ENCODE results near the gene TEX29.
A peak's percentile ranks its signal among the peaks of the same experiment; 100 is the strongest.

Gene TEX29

GRCh38 chr13:111339366-111340143, 19.1 kb downstream of the TEX29 start:
- TF ChIP-seq, protein P1, sequence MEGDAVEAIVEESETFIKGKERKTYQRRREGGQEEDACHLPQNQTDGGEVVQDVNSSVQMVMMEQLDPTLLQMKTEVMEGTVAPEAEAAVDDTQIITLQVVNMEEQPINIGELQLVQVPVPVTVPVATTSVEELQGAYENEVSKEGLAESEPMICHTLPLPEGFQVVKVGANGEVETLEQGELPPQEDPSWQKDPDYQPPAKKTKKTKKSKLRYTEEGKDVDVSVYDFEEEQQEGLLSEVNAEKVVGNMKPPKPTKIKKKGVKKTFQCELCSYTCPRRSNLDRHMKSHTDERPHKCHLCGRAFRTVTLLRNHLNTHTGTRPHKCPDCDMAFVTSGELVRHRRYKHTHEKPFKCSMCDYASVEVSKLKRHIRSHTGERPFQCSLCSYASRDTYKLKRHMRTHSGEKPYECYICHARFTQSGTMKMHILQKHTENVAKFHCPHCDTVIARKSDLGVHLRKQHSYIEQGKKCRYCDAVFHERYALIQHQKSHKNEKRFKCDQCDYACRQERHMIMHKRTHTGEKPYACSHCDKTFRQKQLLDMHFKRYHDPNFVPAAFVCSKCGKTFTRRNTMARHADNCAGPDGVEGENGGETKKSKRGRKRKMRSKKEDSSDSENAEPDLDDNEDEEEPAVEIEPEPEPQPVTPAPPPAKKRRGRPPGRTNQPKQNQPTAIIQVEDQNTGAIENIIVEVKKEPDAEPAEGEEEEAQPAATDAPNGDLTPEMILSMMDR (IDR thresholded peaks at IDR 0.05; ENCODE audit: insufficient read depth, low read depth, low read length, missing control alignments): no peak
- no peak overlapping the region for H3K4me3 ChIP-seq (ENCODE audit: low read length)
- no peak for DNase-seq (ENCODE audit: low read depth)

DNA sequence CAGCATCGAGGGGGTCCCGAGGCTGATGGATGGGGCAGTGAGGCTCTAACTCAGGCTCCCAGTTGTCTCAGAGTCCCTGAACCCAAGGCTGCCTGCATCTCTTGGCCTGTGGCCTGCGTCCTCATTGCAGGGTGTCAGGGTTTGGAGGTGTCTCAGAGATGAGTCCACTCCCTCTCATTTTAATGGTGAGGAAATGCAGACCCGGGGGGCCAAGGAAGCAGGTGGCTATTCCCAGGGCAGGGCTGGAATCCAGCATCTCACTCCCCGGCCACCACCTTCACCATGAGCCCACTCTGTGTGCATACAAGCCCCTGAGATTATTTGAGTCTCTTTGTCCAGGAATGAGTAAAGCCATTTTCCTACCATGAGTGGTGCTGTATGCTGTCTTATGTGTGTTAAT, 21.4 kb downstream of the TEX29 start:
- no peak overlapping the region for H3K4me3 ChIP-seq (ENCODE audit: low read length)
- no peak for DNase-seq (ENCODE audit: low read depth)
- TF ChIP-seq, protein P1 (IDR thresholded peaks at IDR 0.05; ENCODE audit: insufficient read depth, low read depth, low read length, missing control alignments): no peak

DNA sequence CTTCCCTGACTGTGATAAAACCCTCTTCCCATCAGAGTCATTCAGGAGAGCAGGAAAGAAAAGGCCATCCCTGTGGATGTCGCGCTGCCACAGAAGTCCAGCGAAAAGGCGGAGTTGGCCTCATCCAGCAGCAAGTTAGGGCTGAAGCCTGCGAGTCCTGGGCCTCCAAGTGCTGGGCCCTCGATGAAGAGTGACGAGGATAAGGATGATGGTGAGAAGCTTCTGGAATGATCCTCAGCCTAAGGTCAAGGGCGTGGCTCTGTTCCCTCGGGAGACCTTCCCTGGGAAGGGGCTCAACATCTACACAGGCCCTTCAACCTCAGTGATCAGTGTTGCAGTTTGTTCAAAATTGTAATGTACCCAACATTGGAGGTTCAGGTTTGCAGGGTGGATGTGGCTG, 22.3 kb downstream of the TEX29 start:
- H3K4me3 ChIP-seq (ENCODE audit: low read length): no peak overlapping the region
- DNase-seq (ENCODE audit: low read depth): no peak
- TF ChIP-seq, protein P1 (IDR thresholded peaks at IDR 0.05; ENCODE audit: insufficient read depth, low read depth, low read length, missing control alignments): no peak

GRCh38 chr13:111343186-111343805, 22.9 kb downstream of the TEX29 start:
- H3K4me3 ChIP-seq (ENCODE audit: low read length): no peak overlapping the region
- no peak for DNase-seq (ENCODE audit: low read depth)
- TF ChIP-seq, protein P1 (IDR thresholded peaks at IDR 0.05; ENCODE audit: insufficient read depth, low read depth, low read length, missing control alignments): no peak

DNA sequence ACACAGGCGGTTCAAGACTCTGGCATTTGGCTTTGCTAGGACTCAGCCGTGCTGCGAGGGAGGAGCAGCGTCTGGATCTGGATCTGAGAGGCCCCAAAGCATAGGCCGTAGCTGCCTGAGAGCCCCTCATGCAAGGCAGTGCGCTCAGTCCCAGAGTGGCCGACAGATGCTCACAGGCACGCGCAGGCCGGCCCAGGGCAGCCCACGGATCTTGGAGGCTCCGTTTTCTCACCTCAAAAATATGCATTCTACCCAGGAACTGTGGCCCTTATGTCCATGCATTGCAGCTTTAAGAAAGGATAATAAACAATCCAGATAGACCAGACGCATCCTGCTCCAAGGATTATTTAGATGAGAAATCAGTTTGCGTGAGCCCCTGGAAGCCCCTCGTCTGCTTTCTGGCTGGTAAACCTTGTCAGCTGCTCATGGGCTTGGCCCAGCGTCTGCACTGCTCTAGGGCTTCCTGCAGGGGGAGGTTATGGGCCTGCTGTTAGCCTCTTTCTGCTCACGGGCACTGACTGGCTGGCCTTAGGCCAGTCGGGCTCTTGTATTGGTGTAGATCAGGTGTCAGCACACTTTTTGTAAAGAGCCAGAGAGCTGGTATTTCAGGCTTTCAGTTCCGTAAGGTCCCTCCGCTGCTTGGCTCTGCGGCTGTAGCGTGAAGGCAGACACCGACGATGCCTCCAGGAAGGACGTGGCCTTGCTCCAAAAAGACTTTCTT, 24.2 kb downstream of the TEX29 start:
- DNase-seq (ENCODE audit: low read depth): peak; percentile 20
- TF ChIP-seq, protein P1 (IDR thresholded peaks at IDR 0.05; ENCODE audit: insufficient read depth, low read depth, low read length, missing control alignments): peak; percentile 24
- H3K4me3 ChIP-seq (ENCODE audit: low read length): no peak overlapping the region

DNA sequence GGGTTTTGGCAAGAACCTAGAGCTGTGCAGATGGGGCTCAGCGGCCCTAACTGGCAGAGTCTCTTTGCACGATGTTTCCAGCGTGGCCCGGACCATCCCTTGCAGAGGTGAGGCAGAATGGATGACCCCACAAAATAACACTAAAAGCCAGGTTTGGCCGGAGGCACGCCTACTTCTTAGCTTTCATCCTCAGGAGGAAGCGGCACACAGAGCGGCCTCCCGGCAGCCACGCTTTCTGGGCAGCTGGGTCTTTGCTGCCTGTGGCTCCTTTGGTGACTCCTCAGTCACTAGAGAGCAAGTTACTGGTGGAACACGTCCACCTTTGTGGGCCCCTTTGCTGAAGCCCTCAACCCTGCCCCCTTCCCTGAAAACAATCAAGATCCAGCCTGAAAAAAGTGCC, 25.2 kb downstream of the TEX29 start:
- no peak for DNase-seq (ENCODE audit: low read depth)
- TF ChIP-seq, protein P1 (IDR thresholded peaks at IDR 0.05; ENCODE audit: insufficient read depth, low read depth, low read length, missing control alignments): no peak
- H3K4me3 ChIP-seq (ENCODE audit: low read length): no peak overlapping the region
